C4-2B (cell line): ENCODE measurements around the gene SERTAD4.

ENCODE experiments used
- H3K27ac ChIP-seq: fragments of 450-650 bp; 2 replicates; pipeline ENCODE4 v1.5.1; 2017
- ZFX ChIP-seq: fragments of 450-650 bp; IDR thresholded peaks from 2 replicates; pipeline ENCODE4 v1.6.1; 2017
- TF ChIP-seq, protein P1 (sequence below): fragments of 450-650 bp; conservative IDR thresholded peaks from 2 replicates; pipeline ENCODE4 v1.5.1; 2017; ENCODE audit warnings: mild to moderate bottlenecking

The SERTAD4 gene

GRCh38 chr1:210234329-210234757 lies 1.7 kb downstream of the SERTAD4 start:
- no peak overlapping the region for H3K27ac ChIP-seq
- TF ChIP-seq, protein P1, sequence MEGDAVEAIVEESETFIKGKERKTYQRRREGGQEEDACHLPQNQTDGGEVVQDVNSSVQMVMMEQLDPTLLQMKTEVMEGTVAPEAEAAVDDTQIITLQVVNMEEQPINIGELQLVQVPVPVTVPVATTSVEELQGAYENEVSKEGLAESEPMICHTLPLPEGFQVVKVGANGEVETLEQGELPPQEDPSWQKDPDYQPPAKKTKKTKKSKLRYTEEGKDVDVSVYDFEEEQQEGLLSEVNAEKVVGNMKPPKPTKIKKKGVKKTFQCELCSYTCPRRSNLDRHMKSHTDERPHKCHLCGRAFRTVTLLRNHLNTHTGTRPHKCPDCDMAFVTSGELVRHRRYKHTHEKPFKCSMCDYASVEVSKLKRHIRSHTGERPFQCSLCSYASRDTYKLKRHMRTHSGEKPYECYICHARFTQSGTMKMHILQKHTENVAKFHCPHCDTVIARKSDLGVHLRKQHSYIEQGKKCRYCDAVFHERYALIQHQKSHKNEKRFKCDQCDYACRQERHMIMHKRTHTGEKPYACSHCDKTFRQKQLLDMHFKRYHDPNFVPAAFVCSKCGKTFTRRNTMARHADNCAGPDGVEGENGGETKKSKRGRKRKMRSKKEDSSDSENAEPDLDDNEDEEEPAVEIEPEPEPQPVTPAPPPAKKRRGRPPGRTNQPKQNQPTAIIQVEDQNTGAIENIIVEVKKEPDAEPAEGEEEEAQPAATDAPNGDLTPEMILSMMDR = no peak
- no peak for TF ChIP-seq ZFX

- TF ChIP-seq, protein P1 = no peak
- no peak for TF ChIP-seq ZFX
- H3K27ac ChIP-seq = no peak overlapping the region
These were observed 2.9 kb downstream of the SERTAD4 start for GRCh38 chr1:210235363-210236053.

DNA sequence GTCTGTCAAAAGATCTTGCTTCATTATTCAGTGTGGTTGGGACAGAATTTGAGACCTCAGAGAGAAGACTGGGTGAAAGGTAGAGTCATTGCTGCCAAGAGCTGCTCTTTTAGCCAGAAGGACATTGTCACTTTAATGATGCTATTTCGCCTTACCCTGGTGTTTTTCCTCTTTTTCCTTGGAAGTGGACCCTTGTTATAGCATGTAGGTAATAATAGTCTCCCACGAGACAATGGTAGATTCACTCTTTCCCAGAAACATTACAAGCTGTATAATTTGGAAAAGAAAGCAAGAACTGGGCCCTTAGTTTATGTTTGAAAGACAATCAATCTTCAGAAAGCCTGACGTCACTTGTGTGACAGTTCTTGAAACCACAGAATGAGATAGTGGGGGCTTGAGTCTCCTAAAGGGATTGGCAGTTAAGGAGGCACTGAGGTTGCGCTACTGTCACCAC lies 3.8 kb downstream of the SERTAD4 start:
- H3K27ac ChIP-seq = no peak overlapping the region
- no peak for TF ChIP-seq ZFX
- TF ChIP-seq, protein P1 = no peak

DNA sequence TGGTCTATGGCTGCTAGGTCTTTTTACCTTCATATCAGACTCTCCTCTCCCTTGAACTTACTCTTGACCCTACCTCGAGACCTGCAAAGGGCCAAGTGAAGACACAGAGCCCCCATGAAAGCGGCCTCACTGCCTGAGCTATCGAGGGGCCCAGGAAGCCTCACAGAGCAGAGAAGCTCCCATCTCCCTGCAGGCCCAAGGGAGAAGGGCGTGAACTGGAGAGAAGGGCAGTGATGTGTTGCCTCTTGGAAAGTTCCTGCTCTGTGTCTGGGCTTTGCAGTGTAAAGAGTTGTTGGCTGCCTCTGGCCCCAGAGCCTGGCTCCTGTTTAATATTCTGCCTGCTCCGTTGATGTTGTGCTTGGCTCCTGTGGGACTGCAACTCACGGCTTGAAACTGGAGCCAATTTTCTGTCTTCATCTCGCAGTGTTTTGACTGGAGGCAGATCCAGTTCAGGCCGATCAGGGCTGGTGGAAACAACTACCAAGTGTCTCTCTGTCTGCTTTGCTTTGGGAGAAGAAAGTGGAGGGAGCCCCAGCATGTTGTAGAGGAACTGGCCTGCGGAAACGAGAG lies 4.3 kb downstream of the SERTAD4 start:
- TF ChIP-seq, protein P1 = no peak
- no peak for TF ChIP-seq ZFX
- H3K27ac ChIP-seq = no peak overlapping the region

- H3K27ac ChIP-seq = no peak overlapping the region
- TF ChIP-seq, protein P1 = no peak
- TF ChIP-seq ZFX = no peak
These were observed 4.9 kb downstream of the SERTAD4 start for GRCh38 chr1:210237479-210237878.

- TF ChIP-seq ZFX = no peak
- TF ChIP-seq, protein P1 = no peak
- H3K27ac ChIP-seq = no peak overlapping the region
These were observed 5.4 kb downstream of the SERTAD4 start for GRCh38 chr1:210237981-210238380.

- TF ChIP-seq, protein P1 = peak; percentile 35
- no peak for TF ChIP-seq ZFX
- no peak overlapping the region for H3K27ac ChIP-seq
These were observed 6.9 kb downstream of the SERTAD4 start for GRCh38 chr1:210239349-210240111.
